GM12865 (cell line): ENCODE measurements around the gene CTLA4.

ENCODE experiments used
- DNase-seq: peaks from one replicate; pipeline ENCODE4 v3.0.0; 2010; ENCODE audit warnings: low read depth
- H3K4me3 ChIP-seq: 2 replicates; pipeline ENCODE4 v1.5.1; 2011; ENCODE audit warnings: mild to moderate bottlenecking, low read depth, low read length, control low read depth
- TF ChIP-seq, protein P1 (sequence below): IDR thresholded peaks from 2 replicates; pipeline ENCODE4 v1.5.1; 2011; ENCODE audit warnings: low read length, control low read depth, low read depth, inconsistent platforms; ENCODE audit not compliant: insufficient read depth; ENCODE audit errors: missing control alignments

Gene CTLA4

DNA sequence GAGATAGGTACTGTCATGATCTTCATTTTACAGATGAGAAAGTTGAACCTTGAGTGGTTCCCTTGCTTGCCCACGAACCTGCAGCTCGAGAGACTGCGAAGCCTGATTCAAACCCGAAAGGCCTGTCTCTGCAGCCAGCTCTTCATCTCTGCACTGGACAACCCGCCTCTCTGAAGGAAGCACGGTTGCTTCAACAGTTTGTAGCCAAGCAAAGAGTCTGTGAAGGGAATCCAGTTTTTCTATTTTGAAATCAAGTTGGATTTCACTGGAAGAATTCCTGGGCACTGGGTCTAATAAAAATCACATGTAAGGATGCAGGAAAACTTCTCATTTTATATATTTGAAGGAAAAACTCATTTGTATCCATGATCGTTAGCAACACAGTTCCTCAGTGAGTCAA lies 47.7 kb downstream of the CTLA4 start:
- H3K4me3 ChIP-seq, result no peak overlapping the region
- no peak for DNase-seq
- TF ChIP-seq, protein P1, sequence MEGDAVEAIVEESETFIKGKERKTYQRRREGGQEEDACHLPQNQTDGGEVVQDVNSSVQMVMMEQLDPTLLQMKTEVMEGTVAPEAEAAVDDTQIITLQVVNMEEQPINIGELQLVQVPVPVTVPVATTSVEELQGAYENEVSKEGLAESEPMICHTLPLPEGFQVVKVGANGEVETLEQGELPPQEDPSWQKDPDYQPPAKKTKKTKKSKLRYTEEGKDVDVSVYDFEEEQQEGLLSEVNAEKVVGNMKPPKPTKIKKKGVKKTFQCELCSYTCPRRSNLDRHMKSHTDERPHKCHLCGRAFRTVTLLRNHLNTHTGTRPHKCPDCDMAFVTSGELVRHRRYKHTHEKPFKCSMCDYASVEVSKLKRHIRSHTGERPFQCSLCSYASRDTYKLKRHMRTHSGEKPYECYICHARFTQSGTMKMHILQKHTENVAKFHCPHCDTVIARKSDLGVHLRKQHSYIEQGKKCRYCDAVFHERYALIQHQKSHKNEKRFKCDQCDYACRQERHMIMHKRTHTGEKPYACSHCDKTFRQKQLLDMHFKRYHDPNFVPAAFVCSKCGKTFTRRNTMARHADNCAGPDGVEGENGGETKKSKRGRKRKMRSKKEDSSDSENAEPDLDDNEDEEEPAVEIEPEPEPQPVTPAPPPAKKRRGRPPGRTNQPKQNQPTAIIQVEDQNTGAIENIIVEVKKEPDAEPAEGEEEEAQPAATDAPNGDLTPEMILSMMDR, result no peak

DNA sequence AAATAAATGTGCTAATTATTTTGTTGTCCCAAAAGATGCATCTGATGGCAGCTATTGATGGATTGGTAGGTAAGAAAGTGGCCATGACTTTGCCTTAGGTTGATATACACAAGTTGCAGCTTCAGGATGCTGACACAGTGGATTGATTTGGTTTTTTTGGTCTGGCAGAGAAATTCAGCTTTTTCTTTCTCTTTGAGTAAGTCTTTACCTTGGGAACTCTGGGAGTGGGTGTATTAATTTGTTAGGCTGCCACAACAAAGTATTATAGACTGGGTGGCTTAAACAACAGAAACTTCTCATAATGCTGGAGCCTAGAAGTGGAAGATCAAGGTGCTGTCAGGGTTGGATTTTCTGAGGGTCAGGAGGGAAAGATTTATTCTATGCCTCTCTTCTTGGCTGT lies 49.2 kb downstream of the CTLA4 start:
- TF ChIP-seq, protein P1, result no peak
- no peak overlapping the region for H3K4me3 ChIP-seq
- no peak for DNase-seq

DNA sequence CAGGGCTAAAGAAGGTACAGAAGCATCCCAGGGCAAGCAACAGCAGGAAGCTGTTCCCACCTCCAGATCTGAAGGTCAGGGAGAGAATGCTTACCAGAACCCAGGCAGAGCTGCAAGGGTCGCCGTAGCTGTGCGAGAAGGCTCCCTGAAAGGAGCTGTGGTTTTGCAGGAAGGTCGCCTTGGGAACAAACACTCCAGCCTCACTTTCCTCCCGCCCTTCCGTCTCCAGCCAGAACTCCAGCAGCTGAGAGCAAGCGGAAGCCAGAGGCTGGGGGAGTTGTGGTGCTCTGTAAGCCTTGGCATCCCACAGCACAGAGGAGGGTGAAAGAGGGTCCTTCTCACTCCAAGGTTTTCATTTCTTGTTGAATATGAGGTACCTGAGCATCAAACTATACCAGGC lies 50.7 kb downstream of the CTLA4 start:
- H3K4me3 ChIP-seq, result no peak overlapping the region
- TF ChIP-seq, protein P1, result no peak
- DNase-seq, result no peak

DNA sequence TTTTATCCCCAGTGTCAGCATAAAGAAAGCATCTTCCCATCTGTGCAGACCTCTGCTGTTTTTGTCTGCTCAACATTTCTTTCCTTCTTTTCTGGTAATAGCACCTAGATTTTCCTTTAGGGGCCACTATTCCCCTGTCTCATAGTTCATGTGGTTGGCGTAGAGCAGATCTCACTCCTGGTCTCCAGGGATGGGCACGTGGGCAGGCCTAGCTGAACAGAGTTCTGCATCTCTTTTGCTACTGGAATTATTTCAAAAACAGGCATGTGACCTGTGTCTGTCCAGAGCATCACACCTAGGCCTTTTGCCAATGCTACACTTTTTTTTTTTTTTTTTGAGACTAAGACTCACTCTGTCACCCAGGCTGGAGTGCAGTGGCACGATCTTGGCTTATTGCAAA lies 51.3 kb downstream of the CTLA4 start:
- no peak for DNase-seq
- H3K4me3 ChIP-seq, result no peak overlapping the region
- TF ChIP-seq, protein P1, result no peak
